Airway epithelial cell (primary cell): Measurements from ENCODE around the gene TIPARP. TPM values are rescaled to one million over a fixed set of nuclear protein-coding genes. Genes with fewer than 3 reads are reported as not detected.

Experiments
- total RNA-seq: library from RNA; depleted of rRNA; stranded (reverse); fragments of >200 nt; gene quantifications from 2 replicates; pipeline ENCODE4 v1.2.3, GENCODE V29; 2015

Gene TIPARP
- 73.1 and 101 TPM in 2 replicates for total RNA-seq

GRCh38 chr3:156674046-156674910 lies at the start of gene TIPARP:
TIPARP (plus strand) TSS chr3:156674590; CDS start chr3:156677698, 3,108 bp downstream.

Other genes starting within 250 kb of the TIPARP start
- gene SSR3, start 119.5 kb upstream of the TIPARP start, total RNA-seq, result 126 and 159 TPM in 2 replicates
- gene LEKR1, start 151.8 kb downstream of the TIPARP start, total RNA-seq, result 0.09 and 0.71 TPM in 2 replicates